Dendritic cell treated with granulocyte-macrophage colony-stimulating factor and Interleukin-4, amounts not matched to agents 40 ng/mL and 50 ng/mL, for 4 days (primary cell): ENCODE measurements around the gene BMS1.
"Not testable (repeated sequence)": the region's sequence is repeated elsewhere in the genome, so short reads cannot be mapped to it uniquely, and the experiment has no call there.

Experiments
- H3K27ac Mint-ChIP-seq: one replicate; pipeline ENCODE4 v1.8.0; 2022; ENCODE audit warnings: mild to moderate bottlenecking, mixed read lengths
- H3K27me3 Mint-ChIP-seq: one replicate; pipeline ENCODE4 v1.8.0; 2022; ENCODE audit warnings: mild to moderate bottlenecking, mixed read lengths
- H3K36me3 Mint-ChIP-seq: one replicate; pipeline ENCODE4 v1.8.0; 2022; ENCODE audit warnings: low read depth, mixed read lengths
- H3K4me1 Mint-ChIP-seq: one replicate; pipeline ENCODE4 v1.8.0; 2022; ENCODE audit warnings: low read depth, mixed read lengths
- H3K4me3 Mint-ChIP-seq: one replicate; pipeline ENCODE4 v1.8.0; 2022; ENCODE audit warnings: mild to moderate bottlenecking, moderate library complexity, mixed read lengths
- H3K9me3 Mint-ChIP-seq: one replicate; pipeline ENCODE4 v1.8.0; 2022; ENCODE audit warnings: mixed read lengths
- intact Hi-C: fragments of 100-400 bp; cut with micrococcal nuclease; formaldehyde crosslinking; loops from one replicate; pipeline ENCODE4 v1.15.0; 2022

The BMS1 gene, protein sequence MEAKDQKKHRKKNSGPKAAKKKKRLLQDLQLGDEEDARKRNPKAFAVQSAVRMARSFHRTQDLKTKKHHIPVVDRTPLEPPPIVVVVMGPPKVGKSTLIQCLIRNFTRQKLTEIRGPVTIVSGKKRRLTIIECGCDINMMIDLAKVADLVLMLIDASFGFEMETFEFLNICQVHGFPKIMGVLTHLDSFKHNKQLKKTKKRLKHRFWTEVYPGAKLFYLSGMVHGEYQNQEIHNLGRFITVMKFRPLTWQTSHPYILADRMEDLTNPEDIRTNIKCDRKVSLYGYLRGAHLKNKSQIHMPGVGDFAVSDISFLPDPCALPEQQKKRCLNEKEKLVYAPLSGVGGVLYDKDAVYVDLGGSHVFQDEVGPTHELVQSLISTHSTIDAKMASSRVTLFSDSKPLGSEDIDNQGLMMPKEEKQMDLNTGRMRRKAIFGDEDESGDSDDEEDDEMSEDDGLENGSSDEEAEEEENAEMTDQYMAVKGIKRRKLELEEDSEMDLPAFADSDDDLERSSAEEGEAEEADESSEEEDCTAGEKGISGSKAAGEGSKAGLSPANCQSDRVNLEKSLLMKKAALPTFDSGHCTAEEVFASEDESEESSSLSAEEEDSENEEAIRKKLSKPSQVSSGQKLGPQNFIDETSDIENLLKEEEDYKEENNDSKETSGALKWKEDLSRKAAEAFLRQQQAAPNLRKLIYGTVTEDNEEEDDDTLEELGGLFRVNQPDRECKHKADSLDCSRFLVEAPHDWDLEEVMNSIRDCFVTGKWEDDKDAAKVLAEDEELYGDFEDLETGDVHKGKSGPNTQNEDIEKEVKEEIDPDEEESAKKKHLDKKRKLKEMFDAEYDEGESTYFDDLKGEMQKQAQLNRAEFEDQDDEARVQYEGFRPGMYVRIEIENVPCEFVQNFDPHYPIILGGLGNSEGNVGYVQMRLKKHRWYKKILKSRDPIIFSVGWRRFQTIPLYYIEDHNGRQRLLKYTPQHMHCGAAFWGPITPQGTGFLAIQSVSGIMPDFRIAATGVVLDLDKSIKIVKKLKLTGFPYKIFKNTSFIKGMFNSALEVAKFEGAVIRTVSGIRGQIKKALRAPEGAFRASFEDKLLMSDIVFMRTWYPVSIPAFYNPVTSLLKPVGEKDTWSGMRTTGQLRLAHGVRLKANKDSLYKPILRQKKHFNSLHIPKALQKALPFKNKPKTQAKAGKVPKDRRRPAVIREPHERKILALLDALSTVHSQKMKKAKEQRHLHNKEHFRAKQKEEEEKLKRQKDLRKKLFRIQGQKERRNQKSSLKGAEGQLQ

DNA sequence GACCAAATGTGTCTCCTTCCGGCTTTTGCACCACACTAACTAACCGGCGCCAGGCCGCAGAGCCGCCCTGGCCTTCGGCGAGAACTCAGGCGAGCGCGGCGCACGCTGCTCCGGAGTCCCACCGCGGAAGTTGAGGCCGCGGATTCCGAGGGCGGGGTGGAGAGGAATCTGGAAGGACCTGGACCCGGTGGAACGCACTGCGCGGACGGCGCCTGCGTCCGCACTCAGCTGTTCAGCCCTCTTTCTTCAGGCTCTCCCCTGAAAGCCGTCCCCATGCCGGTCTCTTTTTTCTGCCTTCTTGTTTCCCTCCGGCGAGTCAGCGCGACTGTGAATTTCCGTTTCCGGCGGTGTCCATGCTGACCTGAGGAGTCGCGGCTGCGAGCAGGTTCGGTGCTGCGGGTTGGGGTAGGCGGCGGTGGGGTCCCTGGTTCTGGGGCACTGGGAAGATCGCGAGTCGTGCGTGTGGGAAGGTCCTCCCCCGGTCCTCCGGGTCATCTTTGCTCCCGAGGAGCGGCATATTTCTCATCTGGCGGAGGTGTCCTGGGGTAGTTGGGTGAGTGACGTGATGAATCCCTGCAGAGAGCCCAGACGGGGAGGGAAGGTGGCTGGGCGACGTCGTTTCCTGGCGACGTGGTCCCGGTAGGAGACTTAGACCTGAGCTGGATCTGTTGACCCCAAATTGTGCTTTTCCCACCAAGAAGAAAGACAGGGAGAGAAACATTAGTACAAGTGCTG, at the start of gene BMS1:
TSS of gene BMS1 (plus strand) at position 350 of the 735 bp plus-strand sequence. CDS start 1,600 bp downstream, outside the sequence.
- Mint-ChIP-seq H3K9me3 (no peaks in the 10 kb centered on the region), H3K4me3 (peak within 1 kb of the TSS; percentile 79), H3K27me3 (peaks cover 19% of the 10 kb centered on the region), H3K36me3 (peaks cover 35% of the 10 kb centered on the region), H3K27ac (peak within 1 kb of the TSS; percentile 86), H3K4me1 (peaks cover 6% of the 10 kb centered on the region)
- intact Hi-C loops, result loop anchor here (1.0 to 10.0 kb wide), 3 partner anchors 29 to 230 kb away; partner anchors contain the start of gene ZNF33B

DNA sequence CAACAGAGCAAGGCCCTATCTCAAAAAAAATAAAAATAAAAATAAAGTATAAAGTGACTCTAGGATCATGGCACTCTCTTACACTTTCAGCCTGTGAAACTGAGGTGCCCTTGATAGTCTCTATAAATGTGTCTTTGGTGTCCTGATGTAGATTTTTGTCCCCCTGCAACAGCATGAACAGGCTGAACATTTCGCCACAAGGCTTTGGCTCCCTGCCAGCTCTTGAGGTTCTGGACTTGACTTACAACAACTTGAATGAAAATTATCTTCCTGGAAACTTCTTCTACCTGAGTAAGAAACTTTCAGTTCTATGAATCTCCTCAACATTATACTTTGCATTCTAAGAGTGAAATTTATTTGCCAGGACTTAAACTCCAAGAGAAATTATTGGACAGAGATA, 48.1 kb upstream of the BMS1 start:
- Mint-ChIP-seq H3K27ac (no peak overlapping the region), H3K4me1 (no peaks in the 10 kb centered on the region), H3K4me3 (no peak overlapping the region), H3K36me3 (no peaks in the 10 kb centered on the region), H3K27me3 (no peaks in the 10 kb centered on the region), H3K9me3 (no peaks in the 10 kb centered on the region)
- intact Hi-C loops, result no loop called here

DNA sequence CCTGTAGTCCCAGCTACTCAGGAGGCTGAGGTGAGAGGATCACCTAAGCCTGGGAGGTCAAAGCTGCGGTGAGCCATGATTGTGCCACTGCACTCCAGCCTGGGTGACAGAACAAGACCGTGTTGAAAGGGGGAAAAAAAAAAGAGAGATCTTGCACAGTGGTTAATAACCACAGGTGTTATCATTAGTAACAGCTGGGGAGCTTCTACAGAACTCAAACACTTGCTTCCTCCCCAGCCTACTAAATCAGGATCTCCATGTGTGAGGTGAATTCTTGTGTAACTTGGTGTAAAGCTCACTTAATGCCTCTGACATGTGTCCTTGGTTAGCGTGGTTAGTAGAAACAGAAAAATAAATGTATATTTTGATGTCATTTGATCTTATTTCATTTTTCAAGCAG, 43.9 kb upstream of the BMS1 start:
- H3K4me1 Mint-ChIP-seq, result no peaks in the 10 kb centered on the region
- peaks cover 23% of the 10 kb centered on the region for H3K9me3 Mint-ChIP-seq
- H3K36me3 Mint-ChIP-seq, result no peaks in the 10 kb centered on the region
- H3K27me3 Mint-ChIP-seq, result no peaks in the 10 kb centered on the region
- intact Hi-C loops, result no loop called here
- no peak overlapping the region for H3K4me3 Mint-ChIP-seq
- no peak overlapping the region for H3K27ac Mint-ChIP-seq

DNA sequence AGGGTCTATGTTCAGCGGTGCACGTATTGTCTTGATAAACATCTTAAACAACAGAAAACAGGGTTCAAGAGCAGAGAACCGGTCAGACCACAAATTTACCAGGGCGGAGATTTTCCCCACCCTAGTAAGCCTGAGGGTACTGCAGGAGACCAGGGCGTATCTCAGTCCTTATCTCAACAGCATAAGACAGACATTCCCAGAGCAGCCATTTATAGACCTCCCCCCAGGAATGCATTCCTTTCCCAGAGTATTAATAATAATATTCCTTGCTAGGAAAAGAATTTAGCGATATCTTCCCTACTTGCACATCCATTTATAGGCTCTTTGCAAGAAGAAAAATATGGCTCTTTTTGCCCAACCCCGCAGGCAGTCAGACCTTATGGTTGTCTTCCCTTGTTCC, 41.1 kb upstream of the BMS1 start:
- H3K4me3 Mint-ChIP-seq, H3K27ac Mint-ChIP-seq, H3K27me3 Mint-ChIP-seq, H3K4me1 Mint-ChIP-seq, intact Hi-C loops, H3K36me3 Mint-ChIP-seq: not testable (repeated sequence)
- peaks cover 23% of the 10 kb centered on the region for H3K9me3 Mint-ChIP-seq

DNA sequence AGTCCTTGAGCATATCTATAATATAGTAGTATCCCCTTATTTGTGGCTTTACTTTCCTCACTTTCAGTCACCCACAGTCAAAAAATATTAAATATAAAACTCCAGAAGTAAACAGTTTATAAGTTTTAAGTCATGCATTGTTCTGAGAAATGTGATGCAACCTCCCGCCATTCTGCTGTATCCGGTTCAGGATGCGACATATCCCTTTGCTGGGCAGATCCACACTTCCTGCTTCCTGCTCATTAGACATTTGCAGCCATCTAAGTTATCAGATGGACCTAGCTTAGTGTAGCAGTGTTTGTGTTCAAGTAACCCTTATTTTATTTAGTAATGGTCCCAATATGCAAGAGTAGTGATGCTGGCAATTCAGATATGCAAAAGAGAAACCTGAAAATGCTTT, 38.9 kb upstream of the BMS1 start:
- H3K27me3 Mint-ChIP-seq, result peaks cover 8% of the 10 kb centered on the region
- H3K27ac Mint-ChIP-seq, result no peak overlapping the region
- intact Hi-C loops, result no loop called here
- H3K4me3 Mint-ChIP-seq, result no peak overlapping the region
- H3K4me1 Mint-ChIP-seq, result no peaks in the 10 kb centered on the region
- no peaks in the 10 kb centered on the region for H3K36me3 Mint-ChIP-seq
- H3K9me3 Mint-ChIP-seq, result peaks cover 23% of the 10 kb centered on the region

DNA sequence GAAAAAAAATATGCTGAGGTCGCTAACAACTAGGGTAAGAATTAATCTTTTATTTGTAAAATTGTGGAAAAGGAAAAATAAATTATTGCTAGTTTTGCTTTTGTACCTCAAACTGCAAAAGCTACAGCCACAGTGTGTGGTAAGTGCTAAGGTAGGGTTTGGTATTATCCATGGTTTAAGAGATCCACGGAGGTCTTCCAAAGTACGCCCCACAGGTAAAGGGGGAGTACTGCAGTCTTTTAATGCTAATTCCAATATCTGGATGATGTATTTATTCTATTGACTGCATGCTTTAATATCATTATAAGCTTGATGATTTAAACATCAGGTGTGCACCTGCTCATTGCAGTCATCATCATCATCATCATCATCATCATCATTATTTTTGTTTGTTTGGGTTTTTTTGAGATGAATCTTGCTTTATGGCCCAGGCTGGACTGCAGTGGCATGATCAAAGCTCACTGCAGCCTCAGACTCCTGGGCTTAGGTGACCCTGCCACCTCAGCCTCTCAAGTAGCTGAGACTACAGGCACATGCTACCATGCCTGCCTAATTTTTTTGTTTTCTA, 38.4 kb upstream of the BMS1 start:
- Mint-ChIP-seq H3K27ac (no peak overlapping the region), H3K4me3 (no peak overlapping the region), H3K9me3 (peaks cover 23% of the 10 kb centered on the region), H3K27me3 (peaks cover 11% of the 10 kb centered on the region), H3K36me3 (no peaks in the 10 kb centered on the region), H3K4me1 (no peaks in the 10 kb centered on the region)
- intact Hi-C loops, result no loop called here

DNA sequence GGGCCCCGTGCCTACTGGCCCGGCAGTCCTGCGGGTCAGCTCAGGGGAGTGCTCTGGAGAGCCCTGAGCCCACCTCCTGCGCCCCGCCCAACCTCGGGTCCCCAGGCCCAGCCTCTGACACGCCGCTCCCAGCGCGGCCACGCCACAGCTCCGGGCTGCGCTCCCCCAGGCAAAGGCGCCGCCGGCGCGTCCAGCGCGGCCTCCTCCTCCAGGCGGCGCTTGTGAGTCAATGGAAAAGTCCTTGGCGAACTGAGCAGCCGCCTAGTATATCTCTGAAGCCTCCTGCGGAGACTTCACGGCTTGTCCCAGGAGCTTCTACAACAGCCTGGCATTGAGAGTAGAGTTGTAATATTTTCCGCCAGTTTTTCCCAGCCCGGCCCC, 29.5 kb upstream of the BMS1 start:
- Mint-ChIP-seq H3K36me3 (no peaks in the 10 kb centered on the region), H3K9me3 (no peaks in the 10 kb centered on the region), H3K27ac (no peak overlapping the region), H3K4me3 (peak overlapping the region; percentile 86), H3K27me3 (peaks cover 86% of the 10 kb centered on the region), H3K4me1 (peaks cover 20% of the 10 kb centered on the region)
- intact Hi-C loops, result loop anchor here (1.0 to 2.0 kb wide), 2 partner anchors 29 to 352 kb away; partner anchors contain the start of gene BMS1

DNA sequence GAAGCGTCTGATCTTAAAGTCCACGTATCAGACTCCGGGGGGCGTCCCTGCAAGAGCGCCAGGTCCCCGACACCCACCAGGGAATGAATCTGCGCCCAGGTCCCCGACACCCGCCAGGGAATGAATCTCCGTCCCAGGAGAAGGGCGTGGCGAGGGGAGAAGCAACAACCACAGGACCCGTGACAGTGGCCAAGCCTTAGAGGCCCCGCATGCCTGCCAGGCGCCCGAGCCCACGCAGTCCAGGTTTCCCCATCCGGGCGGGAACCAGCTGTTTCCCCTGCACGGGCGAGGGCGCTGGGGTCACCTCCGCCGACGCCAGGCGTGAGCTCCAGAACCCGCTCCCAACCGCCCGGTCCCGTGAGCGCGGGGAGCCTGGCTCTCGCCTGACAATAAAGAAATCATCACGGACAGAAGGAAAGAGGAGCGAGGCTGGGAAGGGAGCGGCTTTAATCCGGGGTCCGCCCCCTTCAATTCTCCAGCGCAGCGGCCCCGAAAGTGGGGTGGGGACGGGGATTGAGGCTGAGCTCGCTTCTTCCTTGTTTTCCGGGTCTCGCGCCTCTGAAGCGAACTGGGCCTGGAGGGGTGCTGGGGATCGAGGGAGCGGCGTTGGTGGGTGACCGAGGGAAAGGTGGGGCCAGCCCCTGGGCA, 29.0 kb upstream of the BMS1 start:
- H3K27me3 Mint-ChIP-seq, result peaks cover 89% of the 10 kb centered on the region
- H3K4me3 Mint-ChIP-seq, result peak overlapping the region; percentile 86
- H3K9me3 Mint-ChIP-seq, result no peaks in the 10 kb centered on the region
- H3K27ac Mint-ChIP-seq, result peak overlapping the region; percentile 17
- peaks cover 20% of the 10 kb centered on the region for H3K4me1 Mint-ChIP-seq
- no peaks in the 10 kb centered on the region for H3K36me3 Mint-ChIP-seq
- intact Hi-C loops, result loop anchor here (1.0 to 2.0 kb wide), 2 partner anchors 29 to 351 kb away; partner anchors contain the start of gene BMS1

DNA sequence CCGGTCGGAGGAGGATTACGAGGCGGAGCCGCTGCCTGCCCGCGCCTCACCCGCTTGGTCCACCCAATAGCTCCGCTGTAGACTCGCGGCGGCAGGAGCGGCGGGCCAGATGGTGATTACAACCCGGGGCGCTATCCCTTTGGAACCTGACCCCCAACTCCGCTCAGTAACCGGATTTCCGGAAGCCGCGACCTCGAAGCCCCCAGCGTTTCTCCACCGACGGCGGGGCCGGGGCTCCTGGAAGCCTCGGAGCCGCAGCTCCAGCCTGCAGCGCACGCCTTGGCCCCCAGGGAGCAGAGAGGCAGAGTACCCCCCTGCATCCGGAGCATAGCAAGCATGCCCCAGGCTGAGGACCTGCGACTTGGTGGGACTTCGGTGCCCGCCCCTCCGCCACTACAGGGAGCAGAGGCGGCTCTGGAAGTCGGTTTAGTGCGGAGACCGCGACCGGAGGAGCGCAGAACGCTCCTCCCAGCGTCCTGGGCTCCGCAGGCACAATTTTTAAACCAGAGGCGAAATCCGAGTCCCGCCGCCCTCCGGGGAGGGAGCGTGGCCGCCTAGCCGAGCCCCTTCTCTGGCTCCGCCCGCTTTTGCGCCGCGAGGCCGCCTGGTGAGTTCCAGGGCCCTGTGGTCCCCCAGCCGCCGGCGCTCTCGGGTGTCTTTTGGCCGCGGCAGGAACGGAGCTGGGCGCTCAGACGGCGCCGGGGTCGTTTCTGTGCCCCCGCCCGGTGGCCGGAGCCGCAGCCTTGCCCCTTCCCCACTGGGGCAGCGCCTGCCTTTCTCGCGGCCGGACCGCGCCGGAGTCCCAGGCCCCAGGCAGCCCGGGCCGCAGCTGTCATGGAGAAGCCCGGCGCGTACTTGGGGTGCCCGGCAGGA, 28.2 kb upstream of the BMS1 start:
- intact Hi-C loops, result no loop called here
- Mint-ChIP-seq H3K9me3 (peaks cover 5% of the 10 kb centered on the region), H3K27ac (peak overlapping the region; percentile 17), H3K36me3 (no peaks in the 10 kb centered on the region), H3K27me3 (peaks cover 91% of the 10 kb centered on the region), H3K4me3 (peak overlapping the region; percentile 86), H3K4me1 (peaks cover 20% of the 10 kb centered on the region)

DNA sequence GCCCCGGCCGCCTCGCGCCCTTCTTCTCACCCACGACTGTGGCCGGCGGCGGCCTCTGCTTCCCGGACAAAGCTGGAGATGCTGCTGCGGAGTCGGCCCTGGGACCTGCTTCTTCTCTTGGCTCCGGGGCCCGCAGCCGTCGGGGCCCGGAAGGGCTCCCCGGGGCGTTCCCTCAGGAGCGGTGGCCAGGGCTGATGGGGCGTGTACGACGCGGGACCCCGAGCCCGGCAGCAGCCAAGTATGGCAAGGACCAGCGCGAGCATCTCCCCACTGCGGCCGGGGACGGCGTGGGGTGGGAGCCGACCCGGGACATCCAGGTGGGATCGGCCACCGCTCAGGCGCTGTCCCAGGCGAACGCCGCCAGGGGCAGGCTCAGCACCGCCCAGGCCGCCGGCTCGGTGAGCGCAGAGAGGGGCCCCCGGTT, 27.6 kb upstream of the BMS1 start:
- intact Hi-C loops, result no loop called here
- Mint-ChIP-seq H3K27ac (no peak overlapping the region), H3K4me3 (no peak overlapping the region), H3K27me3 (peaks cover 88% of the 10 kb centered on the region), H3K36me3 (no peaks in the 10 kb centered on the region), H3K9me3 (peaks cover 9% of the 10 kb centered on the region), H3K4me1 (peaks cover 20% of the 10 kb centered on the region)

DNA sequence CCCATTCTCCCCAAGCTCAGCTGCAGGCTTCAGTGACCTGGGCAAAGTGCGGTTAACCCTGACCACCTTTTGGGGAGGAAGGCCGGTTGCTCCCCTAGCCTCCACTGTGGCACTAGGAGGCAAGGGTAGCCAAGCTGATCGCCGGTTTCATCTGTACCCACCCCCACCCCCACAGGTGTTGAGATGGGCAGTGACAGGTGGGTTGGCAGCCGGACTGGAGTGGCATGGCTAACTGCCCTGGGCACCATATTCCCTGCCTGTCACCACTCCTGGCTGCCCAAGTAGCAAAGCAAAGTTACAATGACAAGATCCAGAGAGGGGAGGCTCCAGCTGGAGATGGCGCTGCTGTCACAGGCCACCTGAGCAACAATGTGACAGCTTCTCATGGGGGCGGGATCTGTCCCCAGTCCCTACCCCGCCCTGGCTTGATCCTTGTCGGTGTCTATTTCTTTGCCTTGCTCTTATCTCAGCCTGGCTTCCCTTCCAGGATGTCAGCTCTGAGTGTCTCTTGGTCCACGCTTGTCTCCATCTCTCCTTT, 27.0 kb upstream of the BMS1 start:
- Mint-ChIP-seq H3K9me3 (peaks cover 9% of the 10 kb centered on the region), H3K27me3 (peaks cover 83% of the 10 kb centered on the region), H3K4me1 (peaks cover 20% of the 10 kb centered on the region), H3K27ac (no peak overlapping the region), H3K4me3 (no peak overlapping the region), H3K36me3 (no peaks in the 10 kb centered on the region)
- intact Hi-C loops, result no loop called here
